ENCODE measurements around the gene ATP1B1.
"Not testable (repeated sequence)": the region's sequence is repeated elsewhere in the genome, so short reads cannot be mapped to it uniquely, and the experiment has no call there.

The ATP1B1 gene

DNA sequence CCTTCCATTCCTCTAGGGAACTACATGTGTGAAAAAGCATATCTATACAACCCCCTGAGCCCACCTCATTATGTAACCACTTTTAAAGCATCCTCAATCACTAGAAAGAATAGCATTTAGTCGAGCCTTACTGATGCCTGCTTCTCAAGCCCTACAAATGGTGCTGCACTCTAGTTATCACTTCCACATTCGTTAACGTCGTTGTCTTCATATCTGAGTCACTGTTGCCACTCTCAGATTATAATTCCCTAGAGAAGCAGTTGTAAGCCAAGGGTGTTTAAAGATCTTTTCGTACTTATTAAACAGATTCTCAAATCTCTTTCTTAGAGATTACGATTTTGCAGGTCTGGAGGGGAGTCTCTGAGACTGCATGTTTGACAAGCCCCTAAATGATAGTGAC lies 16.5 kb downstream of the ATP1B1 start:
- H3K79me2 ChIP-seq (ENCODE audit: insufficient read depth, low read length): no peaks in the 10 kb centered on the region
- H3K9me2 ChIP-seq (replicated peaks; ENCODE audit: insufficient read depth, low read length): no peaks in the 10 kb centered on the region
- H3K36me3 ChIP-seq (ENCODE audit: low read length): no peaks in the 10 kb centered on the region
- H4K20me1 ChIP-seq (ENCODE audit: low read depth, low read length): no peaks in the 10 kb centered on the region
- H3K4me2 ChIP-seq (ENCODE audit: low read depth, low read length, poor library complexity, severe bottlenecking): no peak overlapping the region
- no peaks in the 10 kb centered on the region for H3K27me3 ChIP-seq (ENCODE audit: low read length)
- no peaks in the 10 kb centered on the region for H3K9me3 ChIP-seq (ENCODE audit: insufficient read depth, low read length)
- no peak for TF ChIP-seq EZH2phosphoT487 (conservative IDR thresholded peaks at IDR 0.05; ENCODE audit: low read length)
- TF ChIP-seq, protein P1, sequence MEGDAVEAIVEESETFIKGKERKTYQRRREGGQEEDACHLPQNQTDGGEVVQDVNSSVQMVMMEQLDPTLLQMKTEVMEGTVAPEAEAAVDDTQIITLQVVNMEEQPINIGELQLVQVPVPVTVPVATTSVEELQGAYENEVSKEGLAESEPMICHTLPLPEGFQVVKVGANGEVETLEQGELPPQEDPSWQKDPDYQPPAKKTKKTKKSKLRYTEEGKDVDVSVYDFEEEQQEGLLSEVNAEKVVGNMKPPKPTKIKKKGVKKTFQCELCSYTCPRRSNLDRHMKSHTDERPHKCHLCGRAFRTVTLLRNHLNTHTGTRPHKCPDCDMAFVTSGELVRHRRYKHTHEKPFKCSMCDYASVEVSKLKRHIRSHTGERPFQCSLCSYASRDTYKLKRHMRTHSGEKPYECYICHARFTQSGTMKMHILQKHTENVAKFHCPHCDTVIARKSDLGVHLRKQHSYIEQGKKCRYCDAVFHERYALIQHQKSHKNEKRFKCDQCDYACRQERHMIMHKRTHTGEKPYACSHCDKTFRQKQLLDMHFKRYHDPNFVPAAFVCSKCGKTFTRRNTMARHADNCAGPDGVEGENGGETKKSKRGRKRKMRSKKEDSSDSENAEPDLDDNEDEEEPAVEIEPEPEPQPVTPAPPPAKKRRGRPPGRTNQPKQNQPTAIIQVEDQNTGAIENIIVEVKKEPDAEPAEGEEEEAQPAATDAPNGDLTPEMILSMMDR (IDR thresholded peaks at IDR 0.05; ENCODE audit: insufficient read depth, low read length, poor library complexity, severe bottlenecking): no peak
- no peak overlapping the region for H3K4me3 ChIP-seq (ENCODE audit: insufficient read depth, low read length, poor library complexity, severe bottlenecking)
- no peaks in the 10 kb centered on the region for H3F3A ChIP-seq (ENCODE audit: insufficient read depth)
- H3K27ac ChIP-seq (ENCODE audit: low read depth, low read length): no peak overlapping the region
- no peak overlapping the region for H3K9ac ChIP-seq (ENCODE audit: low read length)
- no peak overlapping the region for H2AFZ ChIP-seq (ENCODE audit: low read depth, low read length, severe bottlenecking)

DNA sequence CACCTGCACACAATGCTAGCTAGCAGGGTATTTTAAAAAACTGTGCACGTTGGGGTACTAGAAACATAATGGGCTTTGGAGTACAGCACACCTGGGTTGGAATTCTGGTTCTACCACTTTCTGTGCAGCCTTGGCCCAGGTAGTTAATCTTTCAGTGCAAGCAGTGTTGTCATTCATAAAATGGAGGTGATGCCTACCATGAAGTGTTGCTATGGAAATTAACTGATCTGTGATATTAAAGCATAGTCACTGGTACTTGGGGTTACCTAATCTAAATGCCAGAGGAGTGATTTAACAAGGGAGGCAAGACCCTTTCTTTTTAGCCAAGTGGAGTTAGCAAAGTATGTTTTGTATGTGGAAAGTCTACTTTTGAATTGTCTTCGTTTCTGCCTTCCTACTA lies 18.0 kb downstream of the ATP1B1 start:
- Histone ChIP-seq H3K9ac (ENCODE audit: low read length) (no peak overlapping the region), H3K36me3 (ENCODE audit: low read length) (no peaks in the 10 kb centered on the region), H3K4me3 (ENCODE audit: insufficient read depth, low read length, poor library complexity, severe bottlenecking) (no peak overlapping the region), H3K27ac (ENCODE audit: low read depth, low read length) (no peak overlapping the region), H3F3A (ENCODE audit: insufficient read depth) (no peaks in the 10 kb centered on the region), H4K20me1 (ENCODE audit: low read depth, low read length) (no peaks in the 10 kb centered on the region), H3K79me2 (ENCODE audit: insufficient read depth, low read length) (no peaks in the 10 kb centered on the region), H3K9me3 (ENCODE audit: insufficient read depth, low read length) (no peaks in the 10 kb centered on the region), H3K27me3 (ENCODE audit: low read length) (no peaks in the 10 kb centered on the region), H2AFZ (ENCODE audit: low read depth, low read length, severe bottlenecking) (no peak overlapping the region), H3K4me2 (ENCODE audit: low read depth, low read length, poor library complexity, severe bottlenecking) (no peak overlapping the region), H3K9me2 (replicated peaks; ENCODE audit: insufficient read depth, low read length) (no peaks in the 10 kb centered on the region)
- no peak for TF ChIP-seq EZH2phosphoT487 (conservative IDR thresholded peaks at IDR 0.05; ENCODE audit: low read length)
- TF ChIP-seq, protein P1 (IDR thresholded peaks at IDR 0.05; ENCODE audit: insufficient read depth, low read length, poor library complexity, severe bottlenecking): no peak

DNA sequence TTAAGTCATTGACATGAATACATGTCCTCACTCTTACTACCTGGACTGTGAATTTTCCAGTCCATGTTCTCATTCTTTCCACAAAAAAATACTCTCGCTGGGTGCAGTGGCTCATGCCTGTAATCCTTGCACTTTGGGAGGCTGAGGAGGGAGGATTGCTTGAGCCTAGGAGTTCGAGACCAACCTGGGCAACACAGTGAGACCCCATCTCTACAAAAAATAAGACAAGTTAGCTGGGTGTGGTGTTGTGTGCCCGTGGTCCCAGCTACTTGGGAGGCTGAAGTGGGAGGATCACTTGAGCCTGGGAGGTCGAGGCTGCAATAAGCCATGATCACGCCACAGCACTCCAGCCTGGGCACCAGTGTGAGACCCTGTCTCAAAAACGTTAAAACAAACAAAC lies 19.1 kb downstream of the ATP1B1 start:
- not testable (repeated sequence) for H3K4me2 ChIP-seq (ENCODE audit: low read depth, low read length, poor library complexity, severe bottlenecking); H3F3A ChIP-seq (ENCODE audit: insufficient read depth); H3K36me3 ChIP-seq (ENCODE audit: low read length); H3K4me3 ChIP-seq (ENCODE audit: insufficient read depth, low read length, poor library complexity, severe bottlenecking); H3K27me3 ChIP-seq (ENCODE audit: low read length); H3K9me3 ChIP-seq (ENCODE audit: insufficient read depth, low read length); H3K27ac ChIP-seq (ENCODE audit: low read depth, low read length); H3K9ac ChIP-seq (ENCODE audit: low read length); H3K9me2 ChIP-seq (replicated peaks; ENCODE audit: insufficient read depth, low read length); H4K20me1 ChIP-seq (ENCODE audit: low read depth, low read length); H2AFZ ChIP-seq (ENCODE audit: low read depth, low read length, severe bottlenecking); H3K79me2 ChIP-seq (ENCODE audit: insufficient read depth, low read length)

DNA sequence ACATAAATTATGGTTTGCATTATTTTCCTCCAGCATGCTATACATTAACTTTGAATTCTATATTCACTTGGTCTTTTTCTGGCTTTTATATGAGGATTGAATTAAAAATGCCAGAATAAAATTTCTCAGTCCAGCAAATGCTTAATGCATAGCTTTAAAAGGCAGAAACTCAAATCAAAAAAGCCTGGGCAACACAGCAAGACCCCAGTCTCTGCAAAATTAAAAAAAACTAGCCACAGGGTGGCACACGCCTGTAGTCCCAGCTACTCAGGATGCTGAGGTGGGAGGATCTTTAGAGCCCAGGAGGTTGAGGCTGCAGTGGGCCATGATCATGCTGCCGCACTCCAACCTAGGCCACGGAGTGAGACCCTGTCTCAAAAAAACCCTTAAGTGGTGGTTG lies 19.8 kb downstream of the ATP1B1 start:
- no peaks in the 10 kb centered on the region for H3K27me3 ChIP-seq (ENCODE audit: low read length)
- H3K27ac ChIP-seq (ENCODE audit: low read depth, low read length): no peak overlapping the region
- H2AFZ ChIP-seq (ENCODE audit: low read depth, low read length, severe bottlenecking): no peak overlapping the region
- no peak overlapping the region for H3K9ac ChIP-seq (ENCODE audit: low read length)
- TF ChIP-seq, protein P1 (IDR thresholded peaks at IDR 0.05; ENCODE audit: insufficient read depth, low read length, poor library complexity, severe bottlenecking): no peak
- TF ChIP-seq EZH2phosphoT487 (conservative IDR thresholded peaks at IDR 0.05; ENCODE audit: low read length): no peak
- H3F3A ChIP-seq (ENCODE audit: insufficient read depth): no peaks in the 10 kb centered on the region
- no peaks in the 10 kb centered on the region for H4K20me1 ChIP-seq (ENCODE audit: low read depth, low read length)
- no peaks in the 10 kb centered on the region for H3K9me2 ChIP-seq (replicated peaks; ENCODE audit: insufficient read depth, low read length)
- H3K4me3 ChIP-seq (ENCODE audit: insufficient read depth, low read length, poor library complexity, severe bottlenecking): no peak overlapping the region
- H3K4me2 ChIP-seq (ENCODE audit: low read depth, low read length, poor library complexity, severe bottlenecking): no peak overlapping the region
- no peaks in the 10 kb centered on the region for H3K9me3 ChIP-seq (ENCODE audit: insufficient read depth, low read length)
- H3K79me2 ChIP-seq (ENCODE audit: insufficient read depth, low read length): no peaks in the 10 kb centered on the region
- H3K36me3 ChIP-seq (ENCODE audit: low read length): no peaks in the 10 kb centered on the region

Measured in SU-DHL-6 (cell line).